Measurements from ENCODE around the gene LPP. TPM values are rescaled to one million over a fixed set of nuclear protein-coding genes. Genes with fewer than 3 reads are reported as not detected.

The LPP gene
- total RNA-seq, 1 donor from 2014 or later: 132 TPM

- no peak for DNase-seq (ENCODE audit: low spot score in 2 of 2, unreplicated experiment in 2 of 2)
- H3K27me3 Mint-ChIP-seq (ENCODE audit: low read depth): no peaks in the 10 kb centered on the region
- no peak overlapping the region for H3K27ac Mint-ChIP-seq
- no peaks in the 10 kb centered on the region for H3K36me3 Mint-ChIP-seq
- TF ChIP-seq, protein P1, sequence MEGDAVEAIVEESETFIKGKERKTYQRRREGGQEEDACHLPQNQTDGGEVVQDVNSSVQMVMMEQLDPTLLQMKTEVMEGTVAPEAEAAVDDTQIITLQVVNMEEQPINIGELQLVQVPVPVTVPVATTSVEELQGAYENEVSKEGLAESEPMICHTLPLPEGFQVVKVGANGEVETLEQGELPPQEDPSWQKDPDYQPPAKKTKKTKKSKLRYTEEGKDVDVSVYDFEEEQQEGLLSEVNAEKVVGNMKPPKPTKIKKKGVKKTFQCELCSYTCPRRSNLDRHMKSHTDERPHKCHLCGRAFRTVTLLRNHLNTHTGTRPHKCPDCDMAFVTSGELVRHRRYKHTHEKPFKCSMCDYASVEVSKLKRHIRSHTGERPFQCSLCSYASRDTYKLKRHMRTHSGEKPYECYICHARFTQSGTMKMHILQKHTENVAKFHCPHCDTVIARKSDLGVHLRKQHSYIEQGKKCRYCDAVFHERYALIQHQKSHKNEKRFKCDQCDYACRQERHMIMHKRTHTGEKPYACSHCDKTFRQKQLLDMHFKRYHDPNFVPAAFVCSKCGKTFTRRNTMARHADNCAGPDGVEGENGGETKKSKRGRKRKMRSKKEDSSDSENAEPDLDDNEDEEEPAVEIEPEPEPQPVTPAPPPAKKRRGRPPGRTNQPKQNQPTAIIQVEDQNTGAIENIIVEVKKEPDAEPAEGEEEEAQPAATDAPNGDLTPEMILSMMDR (IDR thresholded peaks at IDR 0.05; ENCODE audit: unreplicated experiment): no peak
- peaks cover 48% of the 10 kb centered on the region for H3K4me1 Mint-ChIP-seq
- no peaks in the 10 kb centered on the region for H3K9me3 Mint-ChIP-seq
- H3K4me3 Mint-ChIP-seq: no peak overlapping the region
Observed at GRCh38 chr3:188156056-188156455, 2.1 kb downstream of the LPP start.

GRCh38 chr3:188157407-188157806 lies 3.5 kb downstream of the LPP start:
- Mint-ChIP-seq H3K27me3 (ENCODE audit: low read depth) (no peaks in the 10 kb centered on the region), H3K4me1 (peaks cover 45% of the 10 kb centered on the region), H3K27ac (no peak overlapping the region)

GRCh38 chr3:188157971-188158370 lies 4.0 kb downstream of the LPP start:
- TF ChIP-seq, protein P1 (IDR thresholded peaks at IDR 0.05; ENCODE audit: unreplicated experiment): no peak
- Mint-ChIP-seq H3K4me3 (no peak overlapping the region), H3K27ac (no peak overlapping the region), H3K9me3 (no peaks in the 10 kb centered on the region), H3K4me1 (peaks cover 39% of the 10 kb centered on the region), H3K36me3 (no peaks in the 10 kb centered on the region), H3K27me3 (ENCODE audit: low read depth) (no peaks in the 10 kb centered on the region)
- no peak for DNase-seq (ENCODE audit: low spot score in 2 of 2, unreplicated experiment in 2 of 2)

More at GRCh38 chr3:188157407-188157806, 3.5 kb downstream of the LPP start:
- H3K36me3 Mint-ChIP-seq: no peaks in the 10 kb centered on the region
- no peaks in the 10 kb centered on the region for H3K9me3 Mint-ChIP-seq
- DNase-seq (ENCODE audit: low spot score in 2 of 2, unreplicated experiment in 2 of 2): no peak
- no peak overlapping the region for H3K4me3 Mint-ChIP-seq
- TF ChIP-seq, protein P1 (IDR thresholded peaks at IDR 0.05; ENCODE audit: unreplicated experiment): no peak

GRCh38 chr3:188158731-188159310 lies 4.9 kb downstream of the LPP start:
- no peak overlapping the region for H3K27ac Mint-ChIP-seq
- no peaks in the 10 kb centered on the region for H3K36me3 Mint-ChIP-seq

DNA sequence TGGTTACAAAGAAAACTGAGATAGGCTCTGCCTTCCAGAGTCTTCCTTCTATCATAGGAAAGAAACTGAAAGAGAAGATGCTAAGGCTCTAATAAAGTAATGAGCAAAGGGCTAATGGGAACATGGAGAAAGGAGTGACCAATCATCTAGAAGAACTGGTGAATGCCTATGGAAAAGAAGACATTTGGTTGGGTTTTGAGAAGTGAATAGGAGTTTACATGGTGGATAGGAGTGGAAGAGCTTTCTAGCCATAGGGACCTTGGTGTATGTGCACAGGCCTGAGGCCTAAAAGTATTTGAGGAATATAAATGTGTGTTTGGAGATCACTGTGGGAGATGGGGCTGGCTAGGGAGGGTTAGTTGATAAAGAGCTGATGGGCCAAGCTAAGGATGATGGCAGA lies 6.8 kb downstream of the LPP start:
- H3K4me1 Mint-ChIP-seq: peaks cover 32% of the 10 kb centered on the region
- H3K27ac Mint-ChIP-seq: no peak overlapping the region

More at GRCh38 chr3:188158731-188159310, 4.9 kb downstream of the LPP start:
- no peak overlapping the region for H3K4me3 Mint-ChIP-seq
- TF ChIP-seq, protein P1 (IDR thresholded peaks at IDR 0.05; ENCODE audit: unreplicated experiment): no peak
- no peaks in the 10 kb centered on the region for H3K27me3 Mint-ChIP-seq (ENCODE audit: low read depth)
- no peak for DNase-seq (ENCODE audit: low spot score in 2 of 2, unreplicated experiment in 2 of 2)
- H3K4me1 Mint-ChIP-seq: peaks cover 34% of the 10 kb centered on the region
- H3K9me3 Mint-ChIP-seq: no peaks in the 10 kb centered on the region

More for the DNA sequence above, 6.8 kb downstream of the LPP start:
- Mint-ChIP-seq H3K27me3 (ENCODE audit: low read depth) (no peaks in the 10 kb centered on the region), H3K9me3 (no peaks in the 10 kb centered on the region), H3K36me3 (no peaks in the 10 kb centered on the region), H3K4me3 (no peak overlapping the region)
- TF ChIP-seq, protein P1 (IDR thresholded peaks at IDR 0.05; ENCODE audit: unreplicated experiment): no peak
- no peak for DNase-seq (ENCODE audit: low spot score in 2 of 2, unreplicated experiment in 2 of 2)

Data from mesothelial cell of epicardium (in vitro differentiated cells).